Mesendoderm (in vitro differentiated cells): ENCODE data around the gene PRDM16.

Source experiments
- DNase-seq: peaks from one replicate; pipeline ENCODE4 v3.0.0; 2013
- H2AK5ac ChIP-seq: 2 replicates; pipeline ENCODE4 v1.6.1; 2013; ENCODE audit warnings: low read length, inconsistent platforms
- H2BK120ac ChIP-seq: 2 replicates; pipeline ENCODE4 v1.6.1; 2013; ENCODE audit warnings: low read depth, mild to moderate bottlenecking, low read length, moderate library complexity, mixed read lengths
- H2BK15ac ChIP-seq: replicated peaks from 2 replicates; pipeline ENCODE4 v1.6.1; 2013; ENCODE audit warnings: low read depth, mild to moderate bottlenecking, moderate library complexity
- H2BK5ac ChIP-seq: 2 replicates; pipeline ENCODE4 v1.6.1; 2013; ENCODE audit warnings: low read length, inconsistent platforms
- H3K18ac ChIP-seq: 2 replicates; pipeline ENCODE4 v1.6.1; 2013; ENCODE audit warnings: mild to moderate bottlenecking, low read length, mixed read lengths
- H3K23ac ChIP-seq: one replicate; pipeline ENCODE4 v1.6.1; 2013; ENCODE audit warnings: low read length
- H3K27ac ChIP-seq: 2 replicates; pipeline ENCODE4 v1.5.1; 2013; ENCODE audit warnings: low read depth, mild to moderate bottlenecking, inconsistent platforms, low read length, moderate library complexity
- H3K27me3 ChIP-seq: 2 replicates; pipeline ENCODE4 v1.6.1; 2013; ENCODE audit warnings: low read length, control low read depth, mild to moderate bottlenecking, inconsistent platforms; ENCODE audit not compliant: insufficient read depth, poor library complexity
- H3K36me3 ChIP-seq: 2 replicates; pipeline ENCODE4 v1.6.1; 2013; ENCODE audit warnings: low read length, inconsistent platforms; ENCODE audit not compliant: control insufficient read depth, insufficient read depth
- H3K4ac ChIP-seq: one replicate; pipeline ENCODE4 v1.6.1; 2013; ENCODE audit warnings: low read depth, mild to moderate bottlenecking, low read length, moderate library complexity
- H3K4me1 ChIP-seq: 2 replicates; pipeline ENCODE4 v1.6.1; 2013; ENCODE audit warnings: low read depth, low read length, inconsistent platforms; ENCODE audit not compliant: control insufficient read depth
- H3K4me2 ChIP-seq: 2 replicates; pipeline ENCODE4 v1.6.1; 2013; ENCODE audit warnings: low read length
- H3K4me3 ChIP-seq: 2 replicates; pipeline ENCODE4 v1.5.1; 2013; ENCODE audit warnings: mild to moderate bottlenecking, low read length
- H3K56ac ChIP-seq: one replicate; pipeline ENCODE4 v1.6.1; 2013; ENCODE audit warnings: low read length
- H3K79me1 ChIP-seq: 2 replicates; pipeline ENCODE4 v1.6.1; 2013; ENCODE audit warnings: low read length, inconsistent platforms
- H3K79me2 ChIP-seq: 2 replicates; pipeline ENCODE4 v1.6.1; 2013; ENCODE audit warnings: mild to moderate bottlenecking, low read length; ENCODE audit not compliant: control insufficient read depth, insufficient read depth
- H3K9ac ChIP-seq: 2 replicates; pipeline ENCODE4 v1.6.1; 2013; ENCODE audit warnings: low read length, inconsistent platforms
- H4K5ac ChIP-seq: one replicate; pipeline ENCODE4 v1.6.1; 2013; ENCODE audit warnings: low read length
- H4K8ac ChIP-seq: one replicate; pipeline ENCODE4 v1.6.1; 2013; ENCODE audit warnings: low read depth, mild to moderate bottlenecking, control low read depth, low read length, moderate library complexity
- WGBS: extraction: QIAGEN DNeasy Blood & Tissue Kit; methylation state at CpG from one replicate; pipeline ENCODE4 v1.1.7; 2013; ENCODE audit warnings: low lambda C conversion rate, missing lambda C conversion rate; ENCODE audit not compliant: insufficient coverage; ENCODE audit errors: extremely low coverage; 5-methylcytosine and 5-hydroxymethylcytosine counted together

The PRDM16 gene

GRCh38 chr1:3427711-3428704 lies 359.0 kb downstream of the PRDM16 start:
- H3K27ac ChIP-seq: no peak overlapping the region
- H4K8ac ChIP-seq: no peak overlapping the region
- no peak overlapping the region for H2AK5ac ChIP-seq
- no peaks in the 10 kb centered on the region for H3K4me1 ChIP-seq
- no peak overlapping the region for H3K4me3 ChIP-seq
- no peak overlapping the region for H3K9ac ChIP-seq
- no peak overlapping the region for H3K56ac ChIP-seq
- H2BK15ac ChIP-seq: no peak overlapping the region
- no peaks in the 10 kb centered on the region for H3K79me1 ChIP-seq
- no peak overlapping the region for H3K4ac ChIP-seq
- H3K23ac ChIP-seq: no peak overlapping the region
- no peak overlapping the region for H3K4me2 ChIP-seq
- H2BK120ac ChIP-seq: no peak overlapping the region
- H3K27me3 ChIP-seq: no peaks in the 10 kb centered on the region
- no peaks in the 10 kb centered on the region for H3K79me2 ChIP-seq
- H2BK5ac ChIP-seq: no peak overlapping the region
- no peak overlapping the region for H4K5ac ChIP-seq
- WGBS: no CpG with 5 or more reads among the region's 43 CpGs
- no peak for DNase-seq
- H3K36me3 ChIP-seq: no peaks in the 10 kb centered on the region
- no peak overlapping the region for H3K18ac ChIP-seq

DNA sequence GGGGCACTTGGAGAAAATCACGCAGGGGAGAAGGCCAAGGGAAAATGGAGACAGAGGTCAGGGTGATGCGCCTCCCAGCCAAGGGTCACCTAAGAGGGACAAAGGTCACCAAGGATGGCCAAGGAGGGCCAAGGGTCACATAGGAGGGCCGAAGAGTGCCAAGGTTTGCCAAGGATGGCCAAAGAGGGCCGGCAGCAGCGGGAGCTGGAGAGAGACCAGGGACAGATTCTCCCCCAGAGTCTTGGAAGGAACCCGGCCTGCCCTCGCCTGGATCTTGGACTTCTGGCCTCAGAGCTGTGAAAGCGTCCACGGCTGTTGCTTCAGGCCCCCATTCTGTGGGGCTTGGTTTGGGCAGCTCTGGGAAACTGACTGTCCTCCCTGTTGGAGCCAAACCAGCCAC lies 359.9 kb downstream of the PRDM16 start:
- Histone ChIP-seq H3K4me3 (no peak overlapping the region), H3K36me3 (no peaks in the 10 kb centered on the region), H3K4ac (no peak overlapping the region), H3K27ac (no peak overlapping the region), H4K8ac (no peak overlapping the region), H3K23ac (no peak overlapping the region), H3K56ac (no peak overlapping the region), H2BK15ac (no peak overlapping the region), H2AK5ac (no peak overlapping the region), H3K18ac (no peak overlapping the region), H3K4me1 (no peaks in the 10 kb centered on the region), H4K5ac (no peak overlapping the region), H2BK120ac (no peak overlapping the region), H3K27me3 (no peaks in the 10 kb centered on the region), H3K4me2 (no peak overlapping the region), H2BK5ac (no peak overlapping the region), H3K79me1 (no peaks in the 10 kb centered on the region), H3K9ac (no peak overlapping the region), H3K79me2 (no peaks in the 10 kb centered on the region)
- no CpG with 5 or more reads among the region's 9 CpGs for WGBS
- DNase-seq: no peak

GRCh38 chr1:3429320-3429719 lies 360.3 kb downstream of the PRDM16 start:
- no peak for DNase-seq
- H4K8ac ChIP-seq: no peak overlapping the region
- H3K27ac ChIP-seq: no peak overlapping the region
- WGBS: no CpG with 5 or more reads among the region's 13 CpGs
- H3K4me3 ChIP-seq: no peak overlapping the region
- no peak overlapping the region for H2BK120ac ChIP-seq
- H3K27me3 ChIP-seq: no peaks in the 10 kb centered on the region
- no peak overlapping the region for H4K5ac ChIP-seq
- no peak overlapping the region for H3K4ac ChIP-seq
- no peak overlapping the region for H2BK5ac ChIP-seq
- H3K23ac ChIP-seq: no peak overlapping the region
- no peak overlapping the region for H2AK5ac ChIP-seq
- H3K36me3 ChIP-seq: no peaks in the 10 kb centered on the region
- no peak overlapping the region for H2BK15ac ChIP-seq
- H3K4me2 ChIP-seq: no peak overlapping the region
- H3K4me1 ChIP-seq: no peaks in the 10 kb centered on the region
- H3K9ac ChIP-seq: no peak overlapping the region
- H3K79me2 ChIP-seq: no peaks in the 10 kb centered on the region
- H3K56ac ChIP-seq: no peak overlapping the region
- H3K79me1 ChIP-seq: no peaks in the 10 kb centered on the region
- H3K18ac ChIP-seq: no peak overlapping the region

DNA sequence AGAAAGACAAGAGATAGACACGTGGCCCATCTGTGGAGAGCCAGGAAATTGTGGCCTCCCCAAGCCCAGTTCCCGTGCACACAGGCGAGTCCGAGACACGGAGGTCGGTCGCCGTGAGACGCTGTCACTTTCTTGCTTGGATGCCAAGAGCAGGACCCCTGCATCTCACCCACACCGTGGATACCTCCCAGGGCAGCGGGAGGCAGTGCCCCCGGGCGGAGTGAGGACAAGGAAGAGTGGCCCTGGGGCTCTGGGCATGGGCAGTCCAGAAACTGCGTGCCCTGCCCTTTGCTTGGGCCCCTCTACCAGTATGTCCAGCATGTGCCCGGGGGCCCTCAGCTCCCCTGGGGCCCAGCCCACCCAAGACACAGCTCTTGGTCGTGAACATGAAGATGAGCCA lies 360.8 kb downstream of the PRDM16 start:
- Histone ChIP-seq H3K18ac (no peak overlapping the region), H3K79me1 (no peaks in the 10 kb centered on the region), H2BK5ac (no peak overlapping the region), H3K56ac (no peak overlapping the region), H3K9ac (no peak overlapping the region), H3K23ac (no peak overlapping the region), H3K4ac (no peak overlapping the region), H2AK5ac (no peak overlapping the region), H3K4me2 (no peak overlapping the region), H4K8ac (no peak overlapping the region), H3K27me3 (no peaks in the 10 kb centered on the region), H3K27ac (no peak overlapping the region), H2BK120ac (no peak overlapping the region), H3K4me3 (no peak overlapping the region), H3K4me1 (no peaks in the 10 kb centered on the region), H3K79me2 (no peaks in the 10 kb centered on the region), H3K36me3 (no peaks in the 10 kb centered on the region), H4K5ac (no peak overlapping the region), H2BK15ac (no peak overlapping the region)
- WGBS: no CpG with 5 or more reads among the region's 16 CpGs
- DNase-seq: no peak

GRCh38 chr1:3430406-3430805 lies 361.4 kb downstream of the PRDM16 start:
- Histone ChIP-seq H3K36me3 (no peaks in the 10 kb centered on the region), H3K4me3 (no peak overlapping the region), H3K27ac (no peak overlapping the region), H3K4me2 (no peak overlapping the region), H3K56ac (no peak overlapping the region), H3K79me2 (no peaks in the 10 kb centered on the region), H3K9ac (no peak overlapping the region), H3K27me3 (no peaks in the 10 kb centered on the region), H2BK15ac (no peak overlapping the region), H4K5ac (no peak overlapping the region), H2BK5ac (no peak overlapping the region), H3K18ac (no peak overlapping the region), H2BK120ac (no peak overlapping the region), H3K23ac (no peak overlapping the region), H2AK5ac (no peak overlapping the region), H4K8ac (no peak overlapping the region), H3K4ac (no peak overlapping the region), H3K4me1 (no peaks in the 10 kb centered on the region), H3K79me1 (no peaks in the 10 kb centered on the region)
- DNase-seq: no peak
- whole genome bisulfite sequencing: no CpG with 5 or more reads among the region's 19 CpGs
